PFSK-1 (cell line): ENCODE results near the gene NOTCH3.

Experiments used
- FOXP2 ChIP-seq: optimal IDR thresholded peaks from 2 replicates; pipeline ENCODE3; 2011; ENCODE audit warnings: borderline replicate concordance, control low read depth, inconsistent platforms; ENCODE audit not compliant: insufficient read depth; ENCODE audit errors: extremely low read length, extremely low read depth
- POLR2AphosphoS5 ChIP-seq: IDR thresholded peaks from 2 replicates; pipeline ENCODE4 v1.6.1; 2012; ENCODE audit warnings: low read depth, mild to moderate bottlenecking, control low read depth, low read length, moderate library complexity
- SIN3A ChIP-seq: IDR thresholded peaks from 2 replicates; pipeline ENCODE4 v1.6.1; 2012; ENCODE audit warnings: mild to moderate bottlenecking, low read length, moderate library complexity, borderline replicate concordance; ENCODE audit not compliant: insufficient read depth
- TAF1 ChIP-seq: IDR thresholded peaks from 2 replicates; pipeline ENCODE4 v1.6.1; 2012; ENCODE audit warnings: low read length, control low read depth, borderline replicate concordance; ENCODE audit not compliant: insufficient read depth
- TF ChIP-seq, protein P1 (sequence below), 2 experiments: IDR thresholded peaks; 2 replicates each; pipeline versions ENCODE4 v1.6.1 to v1.8.0; 2011 to 2012; ENCODE audit warnings: low read depth in 2 of 2, low read length in 2 of 2, control low read depth in 1 of 2, inconsistent platforms in 1 of 2, mild to moderate bottlenecking in 1 of 2, moderate library complexity in 1 of 2; ENCODE audit not compliant: insufficient read depth in 1 of 2

Gene NOTCH3

DNA sequence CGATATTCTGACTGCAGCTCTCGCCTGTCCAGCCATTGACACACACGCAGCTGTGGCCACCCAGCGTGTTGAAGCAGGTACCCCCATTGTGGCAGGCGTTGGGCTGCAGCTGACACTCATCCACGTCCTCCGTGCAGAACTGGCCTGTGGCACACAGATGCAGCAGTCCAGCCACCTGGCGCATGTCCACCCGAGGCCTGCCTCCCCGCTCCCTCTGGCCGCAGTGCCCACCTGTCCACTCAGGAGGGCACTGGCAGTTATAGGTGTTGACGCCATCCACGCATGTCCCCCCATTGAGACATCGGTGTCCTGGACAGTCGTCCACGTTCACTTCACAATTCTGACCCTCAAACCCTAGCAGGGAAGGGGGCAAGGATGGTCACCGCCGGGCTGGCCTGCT lies 9.3 kb downstream of the NOTCH3 start:
- TF ChIP-seq, protein P1, sequence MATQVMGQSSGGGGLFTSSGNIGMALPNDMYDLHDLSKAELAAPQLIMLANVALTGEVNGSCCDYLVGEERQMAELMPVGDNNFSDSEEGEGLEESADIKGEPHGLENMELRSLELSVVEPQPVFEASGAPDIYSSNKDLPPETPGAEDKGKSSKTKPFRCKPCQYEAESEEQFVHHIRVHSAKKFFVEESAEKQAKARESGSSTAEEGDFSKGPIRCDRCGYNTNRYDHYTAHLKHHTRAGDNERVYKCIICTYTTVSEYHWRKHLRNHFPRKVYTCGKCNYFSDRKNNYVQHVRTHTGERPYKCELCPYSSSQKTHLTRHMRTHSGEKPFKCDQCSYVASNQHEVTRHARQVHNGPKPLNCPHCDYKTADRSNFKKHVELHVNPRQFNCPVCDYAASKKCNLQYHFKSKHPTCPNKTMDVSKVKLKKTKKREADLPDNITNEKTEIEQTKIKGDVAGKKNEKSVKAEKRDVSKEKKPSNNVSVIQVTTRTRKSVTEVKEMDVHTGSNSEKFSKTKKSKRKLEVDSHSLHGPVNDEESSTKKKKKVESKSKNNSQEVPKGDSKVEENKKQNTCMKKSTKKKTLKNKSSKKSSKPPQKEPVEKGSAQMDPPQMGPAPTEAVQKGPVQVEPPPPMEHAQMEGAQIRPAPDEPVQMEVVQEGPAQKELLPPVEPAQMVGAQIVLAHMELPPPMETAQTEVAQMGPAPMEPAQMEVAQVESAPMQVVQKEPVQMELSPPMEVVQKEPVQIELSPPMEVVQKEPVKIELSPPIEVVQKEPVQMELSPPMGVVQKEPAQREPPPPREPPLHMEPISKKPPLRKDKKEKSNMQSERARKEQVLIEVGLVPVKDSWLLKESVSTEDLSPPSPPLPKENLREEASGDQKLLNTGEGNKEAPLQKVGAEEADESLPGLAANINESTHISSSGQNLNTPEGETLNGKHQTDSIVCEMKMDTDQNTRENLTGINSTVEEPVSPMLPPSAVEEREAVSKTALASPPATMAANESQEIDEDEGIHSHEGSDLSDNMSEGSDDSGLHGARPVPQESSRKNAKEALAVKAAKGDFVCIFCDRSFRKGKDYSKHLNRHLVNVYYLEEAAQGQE (IDR thresholded peaks at IDR 0.05; ENCODE audit: insufficient read depth in 1 of 2, low read depth in 2 of 2, low read length in 2 of 2), result no peak
- TF ChIP-seq SIN3A (no peak), TAF1 (no peak), POLR2AphosphoS5 (no peak), FOXP2 (no peak)

DNA sequence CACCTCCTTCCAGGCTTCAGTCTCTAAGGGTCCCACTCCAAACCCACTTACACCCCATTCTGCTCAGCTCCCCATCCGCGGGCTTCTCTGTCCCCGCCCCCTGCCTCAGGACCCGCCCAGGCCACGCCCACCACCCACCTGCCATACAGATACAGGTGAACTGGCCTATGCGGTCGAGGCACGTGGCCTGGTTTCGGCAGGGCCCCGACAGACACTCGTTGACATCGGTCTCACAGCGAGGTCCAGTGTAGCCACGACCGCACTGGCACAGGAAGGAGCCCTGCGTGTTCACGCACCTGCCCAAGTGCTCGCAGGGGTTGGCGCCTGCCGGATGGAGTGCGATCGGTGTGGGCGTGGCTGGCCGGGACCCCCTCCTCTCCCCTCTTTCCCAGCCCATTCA lies 11.9 kb downstream of the NOTCH3 start:
- TF ChIP-seq POLR2AphosphoS5 (no peak), FOXP2 (no peak), SIN3A (no peak), TAF1 (no peak)
- TF ChIP-seq, protein P1 (IDR thresholded peaks at IDR 0.05; ENCODE audit: insufficient read depth in 1 of 2, low read depth in 2 of 2, low read length in 2 of 2), result no peak

DNA sequence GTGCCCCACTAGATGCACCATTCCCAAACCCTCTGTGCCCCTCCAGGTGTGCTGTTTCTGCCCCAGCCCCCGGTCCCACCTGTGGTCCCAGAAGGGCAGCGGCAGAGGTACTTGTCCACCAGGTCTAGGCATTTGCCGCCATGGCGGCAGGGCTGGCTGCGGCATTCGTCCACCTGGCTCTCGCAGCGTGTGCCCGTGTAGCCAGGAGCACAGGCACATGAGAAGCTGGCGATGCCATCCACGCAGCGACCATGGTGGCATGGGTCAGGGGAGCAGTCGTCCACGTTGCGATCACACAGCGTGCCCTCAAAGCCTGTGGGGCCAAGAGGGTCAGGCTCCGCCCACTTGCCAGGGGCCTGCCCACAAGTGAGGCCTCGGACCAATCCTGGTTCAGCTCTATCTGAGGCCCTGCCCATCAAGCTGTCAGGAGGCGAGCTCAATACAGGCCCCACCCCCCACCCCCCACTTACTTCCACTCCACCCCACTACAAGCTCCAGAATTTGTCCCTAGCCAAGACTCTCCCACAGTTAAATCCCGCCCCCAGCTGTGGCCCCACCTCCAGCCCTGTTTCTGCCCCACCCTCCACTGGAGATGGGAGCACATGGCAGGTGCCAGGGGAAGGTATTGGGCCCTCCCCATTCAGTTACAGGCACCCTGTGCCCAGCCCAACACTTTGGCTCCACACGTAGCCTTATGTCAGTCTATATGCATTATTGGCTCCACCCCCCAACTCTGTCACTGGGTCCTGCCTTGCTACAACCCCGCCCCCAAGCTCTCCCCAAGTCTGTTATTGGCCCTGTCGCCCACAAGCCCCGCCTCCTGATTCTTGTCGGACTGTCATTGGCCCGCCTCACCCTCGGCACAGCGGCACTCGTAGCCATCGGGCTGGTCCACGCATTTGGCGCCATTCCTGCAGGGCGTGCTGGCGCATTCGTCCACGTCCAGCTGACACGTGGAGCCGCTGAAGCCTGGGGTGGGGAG lies 13.5 kb downstream of the NOTCH3 start:
- no peak for TF ChIP-seq FOXP2
- TF ChIP-seq, protein P1 (IDR thresholded peaks at IDR 0.05; ENCODE audit: insufficient read depth in 1 of 2, low read depth in 2 of 2, low read length in 2 of 2), result no peak
- TF ChIP-seq SIN3A, result no peak
- TF ChIP-seq POLR2AphosphoS5, result no peak
- no peak for TF ChIP-seq TAF1

DNA sequence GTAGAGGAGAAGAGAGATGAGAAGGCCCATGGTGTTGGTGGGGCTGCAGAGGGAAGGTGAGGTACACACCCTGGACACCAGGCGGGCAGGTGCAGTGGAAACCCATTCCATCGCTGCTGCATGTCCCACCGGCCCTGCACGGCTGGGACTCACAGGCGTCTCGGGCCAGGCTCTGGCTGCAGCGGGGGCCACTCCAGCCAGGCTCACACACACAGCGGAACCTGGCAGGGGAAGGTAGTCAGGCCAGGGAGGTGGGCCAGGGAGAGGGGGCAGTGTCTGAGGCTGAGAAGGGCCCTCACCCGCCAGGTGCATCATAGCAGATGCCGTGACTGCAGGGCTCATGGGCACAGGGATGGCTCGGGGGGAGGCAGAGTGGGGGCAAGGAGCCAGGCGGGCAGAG lies 15.6 kb downstream of the NOTCH3 start:
- no peak for TF ChIP-seq POLR2AphosphoS5
- no peak for TF ChIP-seq TAF1
- TF ChIP-seq, protein P1 (IDR thresholded peaks at IDR 0.05; ENCODE audit: insufficient read depth in 1 of 2, low read depth in 2 of 2, low read length in 2 of 2), result no peak
- no peak for TF ChIP-seq FOXP2
- no peak for TF ChIP-seq SIN3A
